Stimulated activated CD8-positive, alpha-beta memory T cell treated with anti-CD3 and anti-CD28 coated beads, Interleukin-4, amount 100 ng/mL, for 48 hours (primary cell): ENCODE measurements around the gene CNDP1.
"Not testable (repeated sequence)": the region's sequence is repeated elsewhere in the genome, so short reads cannot be mapped to it uniquely, and the experiment has no call there.

ENCODE experiments used
- DNase-seq: peaks from one replicate; pipeline ENCODE4 v3.0.0-alpha.2; 2020

Gene CNDP1, protein sequence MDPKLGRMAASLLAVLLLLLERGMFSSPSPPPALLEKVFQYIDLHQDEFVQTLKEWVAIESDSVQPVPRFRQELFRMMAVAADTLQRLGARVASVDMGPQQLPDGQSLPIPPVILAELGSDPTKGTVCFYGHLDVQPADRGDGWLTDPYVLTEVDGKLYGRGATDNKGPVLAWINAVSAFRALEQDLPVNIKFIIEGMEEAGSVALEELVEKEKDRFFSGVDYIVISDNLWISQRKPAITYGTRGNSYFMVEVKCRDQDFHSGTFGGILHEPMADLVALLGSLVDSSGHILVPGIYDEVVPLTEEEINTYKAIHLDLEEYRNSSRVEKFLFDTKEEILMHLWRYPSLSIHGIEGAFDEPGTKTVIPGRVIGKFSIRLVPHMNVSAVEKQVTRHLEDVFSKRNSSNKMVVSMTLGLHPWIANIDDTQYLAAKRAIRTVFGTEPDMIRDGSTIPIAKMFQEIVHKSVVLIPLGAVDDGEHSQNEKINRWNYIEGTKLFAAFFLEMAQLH

DNA sequence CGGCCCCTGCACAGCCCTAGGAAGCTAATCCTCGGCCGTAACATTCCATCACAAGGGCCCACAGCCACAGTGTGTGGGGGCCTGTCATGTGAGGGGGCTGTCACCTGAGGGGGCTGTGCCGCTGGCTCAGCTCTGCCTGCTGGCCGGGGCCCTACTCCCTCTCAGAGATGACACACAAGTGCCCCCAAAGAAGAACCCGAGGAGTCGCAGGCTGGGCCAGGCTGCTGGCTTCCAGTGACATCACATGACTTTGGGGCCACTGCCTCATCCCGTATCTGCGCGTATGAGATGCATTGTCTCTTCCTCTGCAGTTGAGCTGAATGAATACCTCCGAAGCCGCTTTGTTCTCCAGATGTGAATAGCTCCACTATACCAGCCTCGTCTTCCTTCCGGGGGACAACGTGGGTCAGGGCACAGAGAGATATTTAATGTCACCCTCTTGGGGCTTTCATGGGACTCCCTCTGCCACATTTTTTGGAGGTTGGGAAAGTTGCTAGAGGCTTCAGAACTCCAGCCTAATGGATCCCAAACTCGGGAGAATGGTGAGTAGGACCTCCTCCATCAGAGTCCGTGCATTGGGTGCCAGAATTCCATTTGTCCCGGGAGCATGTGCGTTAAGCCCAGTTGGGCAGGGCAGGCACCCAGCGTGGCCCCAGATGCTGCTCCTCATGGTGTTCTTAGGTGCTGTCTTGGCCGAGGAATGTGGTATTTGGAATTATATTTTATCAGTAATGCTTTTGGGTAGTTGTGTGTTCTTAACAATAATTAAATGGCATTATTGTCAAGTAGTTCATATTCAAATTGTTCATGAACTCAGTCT is at the start of gene CNDP1:
Gene CNDP1, plus strand, starts transcription at position 351 of the 820 bp plus-strand sequence. Its CDS starts 168 bp downstream, at position 519.
- no peak for DNase-seq

DNA sequence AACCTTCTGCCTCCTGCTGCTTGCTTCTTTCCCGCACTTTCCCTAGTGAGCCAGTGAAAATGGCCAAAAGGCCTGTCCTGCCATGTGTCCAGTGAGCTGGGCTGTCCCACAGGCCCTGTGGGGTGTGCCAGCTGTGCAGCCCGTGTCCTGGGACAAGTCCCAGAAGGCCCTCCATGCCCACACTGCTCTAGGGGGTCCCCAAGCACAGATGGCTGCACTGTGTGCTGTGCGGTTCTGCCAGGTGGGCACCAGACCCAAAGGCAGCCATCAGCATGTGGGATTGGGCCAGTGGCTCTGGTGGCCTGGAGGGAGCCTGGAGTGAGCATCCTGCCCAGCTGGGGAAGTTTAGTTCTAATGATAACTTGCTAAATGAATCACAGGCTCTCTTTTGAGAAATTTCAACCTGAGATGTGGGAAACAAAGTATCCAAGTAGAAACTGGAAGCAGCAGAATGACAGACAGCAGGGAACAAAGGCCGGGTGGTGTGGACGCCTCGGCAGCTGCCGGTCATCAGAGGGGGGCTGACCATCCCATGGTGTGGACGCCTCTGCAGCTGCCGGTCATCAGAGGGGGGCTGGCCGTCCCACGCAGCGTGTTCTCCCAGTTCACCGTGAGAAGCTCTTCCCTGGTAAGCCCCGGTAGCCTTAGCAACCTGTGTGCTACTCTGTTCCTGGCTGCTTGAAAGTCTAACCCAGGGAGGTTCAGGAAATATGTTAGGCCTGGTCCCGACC is 48.0 kb upstream of the CNDP1 start:
- DNase-seq: no peak

DNA sequence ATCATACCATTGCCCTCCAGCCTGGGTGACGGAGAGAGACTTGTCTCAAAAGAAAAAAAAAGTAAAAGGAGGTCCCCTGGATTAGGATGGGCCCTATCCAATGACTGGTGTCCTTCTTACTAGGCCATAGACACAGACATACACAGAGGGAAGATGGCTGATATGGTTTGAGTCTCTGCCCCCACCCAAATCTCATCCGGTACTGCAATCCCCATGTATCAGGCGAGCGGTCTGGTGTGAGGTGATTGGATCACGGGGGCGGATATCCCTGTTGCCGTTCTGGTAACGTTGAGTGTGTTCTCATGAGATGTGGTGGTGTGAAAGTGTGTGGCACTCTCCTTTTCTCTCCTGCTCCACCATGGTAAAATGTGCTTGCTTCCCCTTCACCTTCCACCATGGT is 45.9 kb upstream of the CNDP1 start:
- no peak for DNase-seq

DNA sequence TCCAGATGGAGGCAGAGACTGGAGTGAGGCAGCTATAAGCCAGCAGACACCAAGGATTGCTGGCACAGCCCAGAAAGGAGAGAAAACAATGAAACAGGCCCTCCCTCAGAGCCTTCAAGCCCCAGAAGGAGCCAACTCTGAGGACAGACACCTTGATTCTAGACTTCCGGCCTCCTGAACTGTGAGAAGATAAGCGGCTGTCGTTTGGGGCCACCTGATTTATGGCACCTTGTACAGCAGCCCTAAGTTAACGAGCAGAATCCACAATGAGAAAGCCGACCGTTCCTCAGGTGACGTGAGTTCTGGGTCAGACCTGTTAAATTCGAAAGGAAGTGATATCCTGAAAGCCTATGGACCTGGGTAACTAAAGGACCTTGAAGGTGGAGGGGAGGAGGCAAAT is 45.4 kb upstream of the CNDP1 start:
- no peak for DNase-seq

DNA sequence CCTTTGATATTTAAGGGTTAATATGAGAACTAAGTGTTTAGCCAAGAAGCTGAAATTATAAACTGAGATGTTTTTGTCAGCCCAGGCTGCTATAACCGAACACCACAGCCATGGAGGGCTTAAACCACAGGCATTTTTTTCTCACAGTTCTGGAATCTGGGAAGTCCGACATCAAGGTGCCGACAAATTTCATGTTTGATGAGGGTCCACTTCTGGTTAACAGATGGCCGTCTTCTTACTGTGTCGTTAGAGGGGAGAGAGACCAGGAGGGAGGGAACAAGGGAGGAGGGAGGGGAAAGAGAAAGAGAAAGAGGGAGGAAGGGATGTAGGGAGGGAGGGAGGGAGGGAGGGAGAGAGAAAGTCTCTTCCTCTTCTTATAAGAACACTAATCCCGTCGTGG is 44.6 kb upstream of the CNDP1 start:
- DNase-seq: no peak

DNA sequence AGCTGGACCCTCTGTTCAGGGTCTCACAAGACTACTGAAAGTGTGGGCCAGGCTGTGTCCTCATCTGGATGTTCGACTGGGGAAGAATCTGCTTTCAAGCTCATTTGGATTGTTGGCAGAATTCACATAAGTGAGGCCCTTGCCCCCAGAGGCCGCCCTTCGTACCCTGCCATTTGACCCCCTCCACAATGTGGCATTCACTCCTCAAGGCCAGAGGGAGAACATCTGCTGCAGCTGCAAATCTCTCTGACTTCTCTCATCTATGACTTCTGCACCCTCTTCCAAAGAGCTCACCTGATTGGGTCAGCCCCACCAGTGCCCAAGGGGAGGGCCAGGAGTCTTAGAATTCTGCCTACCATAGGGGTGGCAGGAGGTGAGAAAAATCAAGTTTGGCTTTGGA is 42.0 kb upstream of the CNDP1 start:
- DNase-seq: no peak

DNA sequence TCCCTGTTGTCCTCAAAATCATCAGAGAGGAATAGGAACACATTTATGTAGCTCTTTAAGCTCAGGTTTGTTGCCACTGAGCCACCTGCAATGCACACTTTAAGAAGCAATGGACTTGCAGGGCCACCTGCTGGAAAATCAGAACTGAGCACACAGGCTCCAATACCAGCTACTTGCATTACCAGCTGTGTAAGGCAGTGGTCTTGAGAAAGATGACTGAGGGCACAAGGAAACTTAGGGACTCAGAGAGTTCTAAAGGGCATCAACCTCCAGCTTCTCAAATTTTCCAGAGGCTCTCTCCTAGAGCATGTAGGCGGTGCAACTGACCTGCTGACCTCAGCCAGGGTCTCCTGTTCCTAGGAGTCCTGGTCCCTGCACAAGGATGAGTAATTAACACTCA is 40.6 kb upstream of the CNDP1 start:
- DNase-seq: peak; percentile 38

DNA sequence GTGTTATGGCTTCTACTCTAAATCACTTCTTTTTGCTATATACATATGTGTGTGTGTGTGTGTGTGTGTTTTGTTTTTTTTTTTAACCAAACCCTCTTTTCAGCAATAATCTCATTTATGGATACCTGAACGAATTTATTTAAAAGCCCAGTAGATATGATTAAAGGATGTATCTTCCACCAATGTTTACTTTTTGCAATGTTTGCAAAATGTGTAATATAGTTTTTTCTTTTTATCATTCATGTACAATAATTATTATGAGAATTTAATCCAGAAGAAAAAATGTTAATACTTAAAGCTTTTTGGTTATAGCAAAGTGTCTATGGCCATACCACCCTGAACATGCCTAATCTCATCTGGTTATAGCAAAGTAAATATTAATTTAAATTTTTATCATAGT is 39.8 kb upstream of the CNDP1 start:
- no peak for DNase-seq

DNA sequence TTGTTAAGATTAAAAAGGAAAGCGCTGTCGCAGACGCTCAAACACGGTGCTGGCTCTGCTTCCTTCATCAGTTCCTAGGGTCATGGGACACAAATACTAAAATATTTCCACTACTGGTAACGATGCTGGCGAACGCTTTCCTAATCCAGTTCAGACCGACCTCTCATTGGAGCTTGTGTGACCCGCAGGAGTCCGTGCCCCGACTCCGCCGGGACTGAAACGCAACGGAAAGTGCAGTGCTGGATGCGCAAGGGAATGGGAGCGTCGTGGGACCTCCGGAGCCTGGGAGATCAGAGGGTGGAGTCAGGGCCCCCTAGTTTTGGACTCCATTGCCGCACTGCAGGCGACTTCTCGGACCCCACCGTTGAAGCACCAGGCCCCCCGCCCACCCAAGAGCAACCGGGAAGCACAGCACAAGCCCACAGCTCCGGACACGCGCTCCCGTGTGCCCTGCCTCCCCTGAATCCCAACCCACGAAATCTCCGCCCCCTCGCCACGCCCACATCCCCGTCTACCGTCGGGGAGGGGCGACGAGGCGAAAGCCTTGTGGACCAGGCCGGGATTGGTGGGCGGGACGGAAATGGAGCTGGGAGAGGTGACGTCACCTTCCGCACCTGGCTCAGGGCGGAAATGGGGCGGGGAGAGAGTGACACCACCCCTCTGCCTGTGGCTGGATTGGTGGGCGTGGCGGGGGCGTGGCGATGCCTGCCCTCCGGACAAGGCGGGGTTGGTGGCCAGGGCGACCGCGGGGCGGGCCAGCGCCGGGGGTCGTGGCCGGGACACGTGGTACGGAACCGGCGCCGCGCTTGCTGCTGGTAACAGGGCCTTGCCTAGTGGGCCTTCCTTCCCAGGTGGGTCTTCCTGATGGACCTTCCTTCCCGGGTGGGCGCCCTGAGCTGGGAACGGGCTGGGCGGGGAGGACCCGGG is 38.5 kb upstream of the CNDP1 start, which contains the start of gene CNDP2:
Gene CNDP2, plus strand, starts transcription at position 783 of the 927 bp plus-strand sequence. CDS start 3,611 bp downstream, outside the sequence.
- DNase-seq: peak; percentile 100

DNA sequence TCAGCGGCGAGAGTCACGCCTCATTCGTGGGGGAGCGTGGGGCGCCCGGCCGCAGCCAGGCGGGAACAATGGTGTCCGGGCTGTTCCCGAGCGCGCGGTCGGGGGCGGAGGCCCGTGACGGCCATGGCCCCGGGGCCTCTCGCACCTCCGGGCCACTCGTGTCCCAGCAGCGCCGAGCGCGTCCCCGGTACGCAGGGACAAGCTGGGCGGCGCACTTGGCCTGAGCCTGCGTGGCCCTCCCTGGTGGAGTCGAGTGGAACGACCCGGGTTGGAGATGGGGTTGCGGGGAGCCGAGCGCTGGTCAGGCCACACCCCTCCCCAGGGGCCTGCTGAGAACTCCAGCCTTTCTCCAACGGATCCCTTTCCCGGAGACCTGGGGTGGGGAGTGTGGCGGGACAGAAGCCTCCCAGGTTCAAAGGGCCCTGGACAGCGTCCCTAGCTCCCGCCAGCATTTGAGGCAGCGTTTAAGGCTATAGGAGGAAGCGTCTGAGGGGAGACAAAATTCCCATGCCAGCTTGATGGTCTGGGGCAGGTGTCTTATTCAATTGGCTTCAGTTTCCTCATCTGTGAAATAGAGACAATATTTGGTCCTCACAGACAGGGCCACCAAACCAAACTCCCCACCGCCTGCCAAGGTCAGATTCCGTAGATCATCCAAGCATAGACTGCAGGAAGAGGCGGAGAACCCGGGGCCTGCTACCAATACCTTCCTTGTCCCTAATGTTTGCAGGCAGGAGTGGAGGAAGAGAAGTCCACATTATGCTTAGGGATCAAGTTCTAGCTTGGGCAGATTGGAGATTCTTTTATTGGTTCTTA is 37.6 kb upstream of the CNDP1 start:
- peak; percentile 57 for DNase-seq

DNA sequence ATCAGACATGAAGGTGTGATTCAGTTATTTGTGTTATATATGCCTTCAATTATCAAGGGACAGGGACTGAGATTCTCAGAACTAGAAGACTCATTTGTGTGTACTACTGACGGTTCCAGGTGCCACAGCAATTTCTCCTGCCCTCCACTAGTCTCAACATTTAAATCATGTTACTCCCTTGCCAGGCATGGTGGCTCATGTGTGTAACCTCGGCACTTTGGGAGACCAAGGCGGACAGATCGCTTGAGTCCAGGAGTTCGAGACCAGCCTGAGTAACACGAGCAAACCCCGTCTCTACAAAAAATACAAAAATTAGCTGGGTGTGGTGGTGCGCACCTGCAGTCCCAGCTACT is 37.0 kb upstream of the CNDP1 start:
- no peak for DNase-seq

DNA sequence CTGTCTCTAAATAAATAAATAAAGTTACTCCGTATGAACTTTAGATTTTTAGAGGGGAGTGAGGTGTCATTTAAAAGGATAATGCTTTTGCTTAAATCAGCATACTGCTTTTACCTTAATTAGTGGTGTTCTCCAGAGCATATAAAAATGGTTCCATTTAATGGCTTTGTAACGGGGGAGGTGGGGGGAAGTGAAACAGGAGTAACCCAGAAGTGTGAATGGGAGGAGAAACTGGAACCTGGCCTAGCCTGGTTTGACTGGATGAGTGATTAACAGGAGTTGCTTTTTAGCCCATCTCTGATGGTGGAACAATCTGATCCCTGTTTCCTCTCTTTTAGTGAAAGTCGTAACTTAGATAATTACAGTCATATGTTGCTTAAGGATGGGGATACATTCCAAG is 36.5 kb upstream of the CNDP1 start:
- DNase-seq: no peak

DNA sequence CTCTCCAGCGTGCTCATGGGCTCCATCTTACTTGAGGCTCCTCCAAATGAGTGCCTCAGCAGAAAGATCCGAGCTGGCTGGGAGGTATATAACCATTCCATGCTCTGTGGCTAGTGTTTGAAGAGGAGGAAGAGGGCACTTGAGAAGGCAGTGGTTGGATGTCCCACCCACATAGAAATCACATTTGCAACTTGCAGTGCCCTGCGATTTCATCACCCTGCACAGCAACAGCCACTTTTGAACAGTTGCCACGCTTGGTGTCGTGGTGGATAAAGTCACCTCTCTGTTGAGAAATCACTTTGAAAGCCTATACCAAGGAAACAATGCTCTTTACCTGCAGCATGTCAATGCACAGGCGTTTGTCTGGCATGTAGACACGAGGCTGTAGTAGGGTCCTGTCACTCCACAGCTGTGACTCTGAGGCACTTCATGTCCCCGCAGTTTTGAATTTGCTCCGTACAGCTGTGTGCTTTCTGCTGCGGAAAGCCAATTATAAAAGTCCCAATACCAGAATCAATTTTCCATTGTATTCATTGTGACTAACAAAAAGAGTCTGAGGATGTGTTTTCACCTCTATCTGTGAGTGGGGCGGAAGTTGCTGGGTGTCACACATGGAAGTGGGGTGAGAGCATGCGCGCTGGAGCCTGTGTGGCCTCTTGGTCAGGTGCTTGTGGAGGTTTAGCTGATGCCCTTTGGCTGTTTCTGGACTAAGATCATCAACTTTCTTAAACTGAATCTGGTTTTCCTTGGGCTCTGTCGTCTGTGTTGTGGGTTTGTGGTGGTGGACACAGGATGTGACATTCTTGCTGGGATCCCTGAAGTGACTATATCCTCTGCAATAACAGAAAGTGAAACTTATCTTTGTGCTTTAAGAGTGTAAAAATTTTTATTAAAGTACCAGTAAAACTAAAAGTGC is 35.3 kb upstream of the CNDP1 start:
- peak; percentile 86 for DNase-seq

DNA sequence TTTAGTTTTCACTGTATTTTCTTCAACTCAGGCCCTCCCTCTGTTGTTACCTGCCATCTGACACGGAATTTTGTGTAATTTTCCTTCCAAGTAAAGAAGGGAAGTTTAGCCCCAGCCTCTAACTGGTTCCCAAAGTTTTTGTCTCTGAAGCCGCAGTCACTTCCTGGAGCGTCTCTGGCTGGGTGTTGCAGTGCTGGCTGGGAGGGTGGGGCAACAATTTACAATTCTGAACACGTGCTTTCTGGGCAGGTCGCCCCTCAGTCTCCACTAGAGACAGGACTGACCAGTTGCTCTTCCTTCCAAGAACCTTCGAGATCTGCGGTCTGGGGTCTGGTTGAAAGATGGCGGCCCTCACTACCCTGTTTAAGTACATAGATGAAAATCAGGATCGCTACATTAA is 34.7 kb upstream of the CNDP1 start:
- DNase-seq: peak; percentile 57

DNA sequence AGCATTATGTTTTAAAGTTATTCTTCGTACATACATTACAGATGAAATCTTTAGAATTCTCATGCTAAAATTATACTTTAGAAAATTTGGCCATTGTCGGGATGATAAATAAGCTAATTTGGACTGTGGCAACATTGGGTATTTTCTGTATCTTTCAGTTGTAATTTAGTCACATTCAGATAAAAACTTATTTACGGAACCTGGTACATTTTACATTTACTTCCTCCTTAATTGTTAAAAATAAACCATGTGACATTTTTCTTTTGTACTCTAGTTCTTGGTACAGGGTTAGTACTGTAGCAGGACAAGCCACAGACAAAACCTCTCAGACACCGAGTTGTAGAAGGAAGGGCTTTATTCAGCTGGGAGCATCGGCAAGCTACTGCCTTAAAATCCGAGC is 33.9 kb upstream of the CNDP1 start:
- no peak for DNase-seq

DNA sequence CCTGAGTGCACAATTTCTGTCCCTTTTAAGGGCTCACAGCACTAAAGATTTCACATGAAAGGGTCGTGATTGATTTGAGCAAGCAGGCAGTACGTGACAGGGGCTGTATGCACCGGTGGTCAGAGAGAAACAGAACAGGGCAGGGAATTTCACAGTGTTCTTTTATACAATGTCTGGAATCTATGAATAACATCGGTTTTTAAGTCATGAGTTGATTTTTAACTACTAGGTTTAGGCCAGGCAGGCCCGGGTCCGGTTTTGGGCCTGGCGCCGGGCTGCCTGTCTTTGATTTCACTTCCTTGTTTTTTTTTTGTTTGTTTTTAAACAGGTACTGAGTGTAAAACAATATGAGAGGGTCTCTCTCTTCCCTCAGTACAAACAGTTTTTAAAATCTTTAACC is 33.5 kb upstream of the CNDP1 start:
- not testable (repeated sequence) for DNase-seq

DNA sequence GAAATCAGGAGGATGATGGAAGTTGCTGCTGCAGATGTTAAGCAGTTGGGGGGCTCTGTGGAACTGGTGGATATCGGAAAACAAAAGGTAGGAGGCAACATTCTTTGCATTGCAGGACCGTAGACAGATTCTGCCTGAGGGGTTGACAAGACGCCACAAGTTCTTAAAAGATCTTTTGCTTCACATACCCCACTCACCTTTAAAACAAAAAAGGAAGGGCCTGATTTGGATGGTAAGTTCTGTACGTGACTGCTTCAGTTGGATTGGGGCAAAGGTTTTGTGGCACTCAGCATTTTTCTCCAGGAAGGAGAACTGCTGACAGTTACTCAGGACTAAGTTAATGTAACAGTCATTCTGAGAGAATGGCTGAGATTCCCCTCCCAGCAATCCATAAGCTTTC is 32.9 kb upstream of the CNDP1 start:
- no peak for DNase-seq

DNA sequence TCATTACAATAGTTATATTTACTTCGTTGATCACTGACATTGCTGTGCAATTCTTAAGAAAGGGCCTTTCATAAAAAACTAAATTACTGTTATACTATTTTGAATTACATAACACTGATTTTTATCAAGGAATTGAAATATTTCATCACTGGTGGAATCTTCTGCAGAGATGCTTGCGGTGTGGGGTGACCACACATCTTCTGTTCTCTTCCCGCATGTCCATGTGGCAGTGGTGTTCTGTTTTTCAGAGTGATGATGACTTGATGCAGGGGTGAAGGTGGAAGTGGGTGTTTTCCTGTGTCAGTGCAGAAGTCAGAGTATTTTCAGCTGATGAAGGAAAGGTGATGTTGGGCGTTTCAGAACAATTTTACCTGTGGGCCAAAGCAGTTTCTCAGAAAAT is 31.2 kb upstream of the CNDP1 start:
- no peak for DNase-seq

DNA sequence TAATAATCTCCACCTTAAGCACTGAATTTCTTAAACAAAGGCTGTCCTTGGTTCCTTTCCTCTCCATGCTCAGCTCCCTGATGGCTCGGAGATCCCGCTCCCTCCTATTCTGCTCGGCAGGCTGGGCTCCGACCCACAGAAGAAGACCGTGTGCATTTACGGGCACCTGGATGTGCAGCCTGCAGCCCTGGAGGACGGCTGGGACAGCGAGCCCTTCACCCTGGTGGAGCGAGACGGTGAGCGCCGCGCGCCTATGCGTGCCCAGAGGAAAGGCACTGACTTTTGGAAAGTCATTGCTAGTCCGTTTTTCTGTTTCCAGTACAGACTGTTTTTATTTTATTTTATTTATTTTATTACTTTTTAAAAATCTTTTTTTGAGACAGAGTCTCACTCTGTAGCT is 28.5 kb upstream of the CNDP1 start:
- DNase-seq: no peak

DNA sequence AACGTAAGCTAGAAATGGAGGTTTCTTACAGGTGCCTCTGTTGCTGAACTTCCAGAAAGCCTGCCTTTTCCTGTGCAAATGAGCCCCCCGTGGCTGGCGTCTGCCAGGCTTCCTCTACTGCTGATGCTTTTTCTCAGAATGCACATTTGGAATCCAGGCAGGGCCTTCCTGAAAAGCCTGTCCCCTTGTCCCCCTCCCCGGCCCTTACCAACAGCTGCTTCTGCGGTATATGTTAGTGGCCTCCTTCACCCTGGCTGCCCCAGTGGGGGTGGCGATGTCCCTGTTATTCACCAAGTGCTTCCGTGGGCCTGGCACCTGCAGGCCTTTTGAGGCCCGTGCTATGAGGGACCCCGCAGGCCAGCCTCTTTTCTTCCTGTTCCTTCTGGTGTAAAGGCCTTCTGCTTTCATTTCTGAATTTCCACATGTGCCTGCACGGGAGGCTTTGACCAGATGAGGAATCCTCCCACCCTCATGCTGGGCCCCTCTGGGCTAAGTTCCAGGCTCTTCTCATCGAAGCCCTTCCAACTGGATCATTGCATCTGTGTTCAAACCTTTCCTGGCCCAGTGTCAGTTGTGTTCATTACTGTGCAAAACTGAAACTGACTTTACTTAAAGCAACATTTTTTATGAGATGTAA is 27.7 kb upstream of the CNDP1 start:
- no peak for DNase-seq
